ENCODE data around the gene TIPRL.
A peak's percentile ranks its signal among the peaks of the same experiment; 100 is the strongest.

The TIPRL gene

GRCh38 chr1:168217664-168218063, 38.9 kb downstream of the TIPRL start:
- DNase-seq, result no peak

GRCh38 chr1:168218658-168219057, 39.9 kb downstream of the TIPRL start:
- DNase-seq, result no peak

GRCh38 chr1:168220470-168220871, 41.7 kb downstream of the TIPRL start:
- no peak for DNase-seq

- DNase-seq, result no peak
These were observed 42.5 kb downstream of the TIPRL start for GRCh38 chr1:168221275-168221674.

GRCh38 chr1:168223261-168223660, 44.5 kb downstream of the TIPRL start:
- DNase-seq, result no peak

GRCh38 chr1:168223681-168224540, 45.1 kb downstream of the TIPRL start:
- no peak for DNase-seq

GRCh38 chr1:168224991-168225390, 46.2 kb downstream of the TIPRL start:
- no peak for DNase-seq

- peak; percentile 84 for DNase-seq
These were observed 46.9 kb downstream of the TIPRL start, which contains the start of gene SFT2D2 for GRCh38 chr1:168225476-168226190. Gene SFT2D2, plus strand, starts transcription at chr1:168226004. Its CDS starts 76 bp downstream, at chr1:168226080.

GRCh38 chr1:168227620-168228019, 48.9 kb downstream of the TIPRL start:
- no peak for DNase-seq

GRCh38 chr1:168229893-168230292, 51.1 kb downstream of the TIPRL start:
- no peak for DNase-seq

- no peak for DNase-seq
These were observed 51.9 kb downstream of the TIPRL start for GRCh38 chr1:168230709-168231108.

- DNase-seq, result peak; percentile 48
These were observed 56.2 kb downstream of the TIPRL start for GRCh38 chr1:168234846-168235547.

GRCh38 chr1:168235548-168235885, 56.8 kb downstream of the TIPRL start:
- DNase-seq, result no peak

- DNase-seq, result no peak
These were observed 57.2 kb downstream of the TIPRL start for GRCh38 chr1:168235937-168236336.

GRCh38 chr1:168236836-168237611, 58.3 kb downstream of the TIPRL start:
- DNase-seq, result peak; percentile 62

GRCh38 chr1:168243198-168243597, 64.4 kb downstream of the TIPRL start:
- no peak for DNase-seq

GRCh38 chr1:168243636-168244212, 65.0 kb downstream of the TIPRL start:
- DNase-seq, result no peak

- no peak for DNase-seq
These were observed 66.3 kb downstream of the TIPRL start for GRCh38 chr1:168245042-168245441.

GRCh38 chr1:168246506-168246905, 67.7 kb downstream of the TIPRL start:
- DNase-seq, result no peak

Data from stimulated activated CD4-positive, alpha-beta T cell treated with anti-CD3 and anti-CD28 coated beads, Interleukin-15, amount 100 ng/mL, for 24 hours (primary cell).